GM12878 (cell line): ENCODE results near the gene CFAP107. TPM values are rescaled to one million over a fixed set of nuclear protein-coding genes. Genes with fewer than 3 reads are reported as not detected.

Source experiments
- ATAC-seq: fragments of 200-7000 bp; cut with Tn5 transposase; 3 replicates; pipeline ENCODE4 v1.9.1; 2020; ENCODE audit warnings: mild to moderate bottlenecking, moderate library complexity
- BruUV-seq: library from RNA; stranded (reverse); fragments of 400-500 nt; replicated peaks from 2 replicates; lab custom pipeline; 2021; lab: Mats Ljungman, UMichigan
- CTCF ChIA-PET: fragments of 300-600 bp; sonication (Branson Sonifier 250); formaldehyde crosslinking; extraction: SDS; loops from one replicate; lab custom pipeline; 2021; ENCODE audit warnings: inconsistent platforms; lab: Yijun Ruan, JAX
- POLR2A ChIA-PET: fragments of 350-600 bp; formaldehyde crosslinking; extraction: SDS; loops from one replicate; lab custom pipeline; 2021; ENCODE audit warnings: inconsistent platforms; lab: Charles Lee
- RAD21 ChIA-PET: fragments of 300-600 bp; sonication (Branson Sonifier 250); formaldehyde crosslinking; loops from one replicate; lab custom pipeline; 2023; ENCODE audit warnings: antibody characterized with exemption; ENCODE audit not compliant: unreplicated experiment; lab: Charles Lee
- SMC1A ChIA-PET: fragments of 300-600 bp; sonication (Branson Sonifier 250); formaldehyde crosslinking; loops from one replicate; lab custom pipeline; 2023; ENCODE audit not compliant: unreplicated experiment, uncharacterized antibody; lab: Charles Lee
- DNase-seq: peaks from one replicate; pipeline ENCODE4 v3.0.0-alpha.2; 2011; ENCODE audit warnings: low read depth, low spot score
- FAIRE-seq: peaks from 3 replicates; lab custom pipeline; 2011; peaks lifted over from hg19 to GRCh38; lab: Jason Lieb, UNC
- H2AFZ ChIP-seq: 2 replicates; pipeline ENCODE4 v1.6.0; 2011; ENCODE audit warnings: low read depth, low read length, control low read depth; ENCODE audit not compliant: control insufficient read depth
- H3K27ac ChIP-seq: 2 replicates; pipeline ENCODE4 v1.5.1; 2011; ENCODE audit warnings: control low read depth; ENCODE audit not compliant: control insufficient read depth, insufficient read depth
- H3K27me3 ChIP-seq, 2 experiments: replicated peaks in 1 of 2; 2 replicates each; pipeline versions ENCODE4 v1.6.0 to v1.6.1; 2011; ENCODE audit warnings: low read length in 1 of 2; ENCODE audit not compliant: control insufficient read depth in 2 of 2, insufficient read depth in 2 of 2
- H3K36me3 ChIP-seq, 2 experiments: 2 replicates each; pipeline ENCODE4 v1.5.1; 2011; ENCODE audit warnings: low read length in 1 of 2; ENCODE audit not compliant: control insufficient read depth in 2 of 2, insufficient read depth in 2 of 2
- H3K4me1 ChIP-seq: 2 replicates; pipeline ENCODE4 v1.6.1; 2011; ENCODE audit warnings: mild to moderate bottlenecking, low read length, moderate library complexity, mixed read lengths; ENCODE audit not compliant: control insufficient read depth, insufficient read depth
- H3K4me2 ChIP-seq: 2 replicates; pipeline ENCODE4 v1.6.0; 2011; ENCODE audit warnings: control low read depth; ENCODE audit not compliant: control insufficient read depth, insufficient read depth
- H3K4me3 ChIP-seq: fragments of 200-600 bp; sonication (generic); 2 replicates; pipeline ENCODE4 v1.5.1; 2016
- H3K79me2 ChIP-seq: 2 replicates; pipeline ENCODE4 v1.6.0; 2011; ENCODE audit warnings: low read length; ENCODE audit not compliant: control insufficient read depth, insufficient read depth
- H3K9ac ChIP-seq: 2 replicates; pipeline ENCODE4 v1.8.0; 2011; ENCODE audit warnings: low read length, control low read depth, mixed read lengths; ENCODE audit not compliant: control insufficient read depth, insufficient read depth
- H3K9me3 ChIP-seq: replicated peaks from 3 replicates; pipeline ENCODE4 v1.5.1; 2011; ENCODE audit warnings: mild to moderate bottlenecking, low read length; ENCODE audit not compliant: control insufficient read depth, insufficient read depth
- H4K20me1 ChIP-seq: 2 replicates; pipeline ENCODE4 v1.6.0; 2011; ENCODE audit not compliant: control insufficient read depth, insufficient read depth
- HDAC2 ChIP-seq: fragments of 200-600 bp; sonication (generic); IDR thresholded peaks from 2 replicates; pipeline ENCODE4 v1.6.1; 2017
- HDAC6 ChIP-seq: fragments of 200-600 bp; sonication (generic); IDR thresholded peaks from one replicate; pipeline ENCODE4 v1.8.0; 2017; ENCODE audit warnings: antibody characterized with exemption; ENCODE audit not compliant: unreplicated experiment
- HDGF ChIP-seq: fragments of 450-650 bp; IDR thresholded peaks from 2 replicates; pipeline ENCODE4 v1.6.1; 2016; ENCODE audit warnings: antibody characterized with exemption
- IKZF2 ChIP-seq, 2 experiments: fragments of 450-650 bp; IDR thresholded peaks; 2 replicates each; pipeline ENCODE4 v1.6.1; 2017; ENCODE audit warnings: mild to moderate bottlenecking in 2 of 2, moderate library complexity in 2 of 2
- JUNB ChIP-seq: IDR thresholded peaks from 2 replicates; pipeline ENCODE4 v1.6.1; 2016; ENCODE audit warnings: antibody characterized with exemption, mild to moderate bottlenecking
- KDM1A ChIP-seq: fragments of 200-600 bp; sonication (generic); IDR thresholded peaks from 2 replicates; pipeline ENCODE4 v1.6.1; 2016; ENCODE audit warnings: borderline replicate concordance
- MEF2B ChIP-seq: fragments of 450-650 bp; IDR thresholded peaks from 2 replicates; pipeline ENCODE4 v1.6.1; 2018; ENCODE audit warnings: mild to moderate bottlenecking, moderate library complexity; ENCODE audit not compliant: partially characterized antibody, poor library complexity, severe bottlenecking
- PAX8 ChIP-seq: fragments of 450-650 bp; IDR thresholded peaks from 2 replicates; pipeline ENCODE4 v1.6.1; 2017; ENCODE audit warnings: mild to moderate bottlenecking, moderate library complexity
- SP1 ChIP-seq: IDR thresholded peaks from one replicate; pipeline ENCODE4 v1.6.1; 2011; ENCODE audit warnings: low read depth, low read length
- SUPT20H ChIP-seq: IDR thresholded peaks from 2 replicates; pipeline ENCODE4 v1.6.1; 2011; ENCODE audit warnings: low read depth, mild to moderate bottlenecking, low read length, moderate library complexity, borderline replicate concordance; ENCODE audit not compliant: control insufficient read depth
- YBX1 ChIP-seq: fragments of 450-650 bp; IDR thresholded peaks from 2 replicates; pipeline ENCODE4 v1.6.1; 2016; ENCODE audit warnings: antibody characterized with exemption
- ZNF622 ChIP-seq: fragments of 450-650 bp; IDR thresholded peaks from 2 replicates; pipeline ENCODE4 v1.6.1; 2017; ENCODE audit warnings: mild to moderate bottlenecking, inconsistent platforms
- WGBS: methylation state at CpG from one replicate; pipeline ENCODE4 v1.1.6; 2016; ENCODE audit warnings: low lambda C conversion rate; ENCODE audit not compliant: insufficient replicate concordance, insufficient coverage; ENCODE audit errors: missing lambda C conversion rate; 5-methylcytosine and 5-hydroxymethylcytosine counted together
- in situ Hi-C: fragments of 300-500 bp; cut with MboI; formaldehyde crosslinking; loops from 9 replicates; pipeline ENCODE4 v1.14.3; 2018; ENCODE audit warnings: mixed read lengths
- intact Hi-C: fragments of 100-400 bp; cut with micrococcal nuclease; formaldehyde crosslinking; loops from one replicate; pipeline ENCODE4 v1.14.2; 2022; ENCODE audit not compliant: unreplicated experiment
- polyA plus RNA-seq, 11 experiments: library from polyadenylated mRNA; depleted of rRNA in 4 of 11; unstranded in 6 of 11; stranded (reverse) in 5 of 11; fragments of >200 nt; fragmentation: Nextera tagmentation in 4 of 11; fragmentation: Illumina TruSeq in 1 of 11; extraction: Ambion mirVana in 4 of 11; extraction: Trizol in 1 of 11; gene quantifications; 1 replicate in 1 of 11; 2 replicates in 10 of 11; pipeline versions ENCODE4 v1.2.1 to v1.2.3, GENCODE V29; 2011 to 2016; ENCODE audit warnings: inconsistent platforms in 2 of 11, missing spikeins in 2 of 11, low read depth in 1 of 11
- total RNA-seq, 4 experiments: library from RNA; depleted of rRNA in 3 of 4; stranded (reverse); fragments of >200 nt in 3 of 4; fragmentation: Illumina TruSeq in 1 of 4; extraction: Trizol in 1 of 4; gene quantifications; 2 replicates each; pipeline versions ENCODE4 v1.2.1 to v1.2.3, GENCODE V29; 2013 to 2021
- TF ChIP-seq, protein P1 (sequence below): fragments of 450-650 bp; IDR thresholded peaks from 2 replicates; pipeline ENCODE4 v1.6.1; 2014; ENCODE audit warnings: mild to moderate bottlenecking
- TF ChIP-seq, protein P2 (sequence below): fragments of 450-650 bp; IDR thresholded peaks from 2 replicates; pipeline ENCODE4 v1.6.1; 2017; ENCODE audit warnings: low read depth, mild to moderate bottlenecking, moderate library complexity

Gene CFAP107
- total and polyA plus RNA-seq, 10 of the 15 experiments (the other 5 are each of a cell fraction or from before 2014, with no cell fraction given) = not detected

DNA sequence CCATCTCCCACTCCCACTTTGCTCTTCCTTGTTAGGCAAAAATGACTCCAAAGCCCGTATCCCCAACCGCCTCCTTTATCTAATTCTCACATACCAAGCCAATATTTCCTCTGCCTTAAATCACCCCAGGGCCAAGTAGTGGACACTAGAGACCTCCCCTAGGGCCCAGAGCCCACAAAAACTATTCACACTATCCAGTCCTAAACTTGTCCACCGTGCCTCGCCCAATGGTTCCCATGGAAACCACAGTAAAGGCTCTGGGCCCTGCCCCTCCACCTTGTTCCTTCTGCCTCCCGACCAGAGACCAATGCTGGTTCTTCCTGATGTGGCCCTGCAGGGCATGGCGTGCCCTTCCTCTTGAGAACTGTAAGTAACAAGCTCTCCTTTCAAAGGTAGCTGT is 11.8 kb downstream of the CFAP107 start:
- FAIRE-seq = no peak
- no peaks in the 10 kb centered on the region for H3K4me1 ChIP-seq
- no peak overlapping the region for H3K4me2 ChIP-seq
- H3K27me3 ChIP-seq = peaks cover 1 to 3% of the 10 kb centered on the region in 2 experiments; a peak in 3 of 4 replicates
- TF ChIP-seq HDAC2 = no peak
- no peak for TF ChIP-seq PAX8
- TF ChIP-seq, protein P1, sequence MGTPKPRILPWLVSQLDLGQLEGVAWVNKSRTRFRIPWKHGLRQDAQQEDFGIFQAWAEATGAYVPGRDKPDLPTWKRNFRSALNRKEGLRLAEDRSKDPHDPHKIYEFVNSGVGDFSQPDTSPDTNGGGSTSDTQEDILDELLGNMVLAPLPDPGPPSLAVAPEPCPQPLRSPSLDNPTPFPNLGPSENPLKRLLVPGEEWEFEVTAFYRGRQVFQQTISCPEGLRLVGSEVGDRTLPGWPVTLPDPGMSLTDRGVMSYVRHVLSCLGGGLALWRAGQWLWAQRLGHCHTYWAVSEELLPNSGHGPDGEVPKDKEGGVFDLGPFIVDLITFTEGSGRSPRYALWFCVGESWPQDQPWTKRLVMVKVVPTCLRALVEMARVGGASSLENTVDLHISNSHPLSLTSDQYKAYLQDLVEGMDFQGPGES = no peak
- TF ChIP-seq JUNB = no peak
- no peak for TF ChIP-seq ZNF622
- TF ChIP-seq HDGF = no peak
- TF ChIP-seq YBX1 = no peak
- TF ChIP-seq KDM1A = no peak
- no peak for TF ChIP-seq SP1
- TF ChIP-seq, protein P2, sequence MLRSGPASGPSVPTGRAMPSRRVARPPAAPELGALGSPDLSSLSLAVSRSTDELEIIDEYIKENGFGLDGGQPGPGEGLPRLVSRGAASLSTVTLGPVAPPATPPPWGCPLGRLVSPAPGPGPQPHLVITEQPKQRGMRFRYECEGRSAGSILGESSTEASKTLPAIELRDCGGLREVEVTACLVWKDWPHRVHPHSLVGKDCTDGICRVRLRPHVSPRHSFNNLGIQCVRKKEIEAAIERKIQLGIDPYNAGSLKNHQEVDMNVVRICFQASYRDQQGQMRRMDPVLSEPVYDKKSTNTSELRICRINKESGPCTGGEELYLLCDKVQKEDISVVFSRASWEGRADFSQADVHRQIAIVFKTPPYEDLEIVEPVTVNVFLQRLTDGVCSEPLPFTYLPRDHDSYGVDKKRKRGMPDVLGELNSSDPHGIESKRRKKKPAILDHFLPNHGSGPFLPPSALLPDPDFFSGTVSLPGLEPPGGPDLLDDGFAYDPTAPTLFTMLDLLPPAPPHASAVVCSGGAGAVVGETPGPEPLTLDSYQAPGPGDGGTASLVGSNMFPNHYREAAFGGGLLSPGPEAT = no peak
- TF ChIP-seq SUPT20H = no peak
- TF ChIP-seq MEF2B = no peak
- no peak for TF ChIP-seq IKZF2 (IDR thresholded peaks at IDR 0.05)
- TF ChIP-seq HDAC6 = no peak
- TF ChIP-seq, all 136 proteins: peak for 0
- Histone ChIP-seq H3K27ac (no peak overlapping the region), H2AFZ (no peak overlapping the region), H3K9ac (no peak overlapping the region), H4K20me1 (no peaks in the 10 kb centered on the region), H3K79me2 (no peaks in the 10 kb centered on the region), H3K4me3 (no peak overlapping the region), H3K9me3 (no peaks in the 10 kb centered on the region), H3K36me3 (no peaks in the 10 kb centered on the region)
- ChIA-PET SMC1A (no interaction called here), CTCF (no interaction called here), RAD21 (no interaction called here), POLR2A (no interaction called here)
- in situ Hi-C loops (no loop called here), intact Hi-C loops (no loop called here)
- WGBS = 0% methylated on average over 4 of the region's 6 CpGs
- no peak for DNase-seq
- BruUV-seq = no TSS peak
- ATAC-seq = no peak
